Gastrocnemius medialis (tissue), 4 donors: ENCODE results near the gene NCF4.

ENCODE experiments used
- CTCF ChIP-seq, 5 experiments: fragments of 450-650 bp in 3 of 5; fragments of 200-600 bp in 2 of 5; sonication (generic) in 2 of 5; IDR thresholded peaks in 4 of 5; conservative IDR thresholded peaks in 1 of 5; 1 replicate in 4 of 5; 2 replicates in 1 of 5; pipeline ENCODE4 v1.5.1; 2016 to 2019; ENCODE audit warnings: antibody characterized with exemption in 5 of 5, mild to moderate bottlenecking in 3 of 5, moderate library complexity in 3 of 5
- POLR2A ChIP-seq, 2 donors: fragments of 450-650 bp; IDR thresholded peaks; one replicate each; pipeline ENCODE4 v1.6.1; 2017; ENCODE audit warnings: antibody characterized with exemption in 2 of 2, mild to moderate bottlenecking in 2 of 2, moderate library complexity in 2 of 2

GRCh38 chr22:36831206-36831605, 29.6 kb upstream of the NCF4 start:
- TF ChIP-seq CTCF (IDR thresholded peaks at IDR 0.05 in 4 of 5, conservative IDR thresholded peaks at IDR 0.05 in 1 of 5) (no peak), POLR2A (IDR thresholded peaks at IDR 0.05) (no peak)
